ENCODE results near the gene JPH4. TPM values are rescaled to one million over a fixed set of nuclear protein-coding genes. Genes with fewer than 3 reads are reported as not detected.

Gene JPH4
- total and polyA plus RNA-seq, 2 donors (not counting 1 experiment from before 2014, with no cell fraction given): not detected

DNA sequence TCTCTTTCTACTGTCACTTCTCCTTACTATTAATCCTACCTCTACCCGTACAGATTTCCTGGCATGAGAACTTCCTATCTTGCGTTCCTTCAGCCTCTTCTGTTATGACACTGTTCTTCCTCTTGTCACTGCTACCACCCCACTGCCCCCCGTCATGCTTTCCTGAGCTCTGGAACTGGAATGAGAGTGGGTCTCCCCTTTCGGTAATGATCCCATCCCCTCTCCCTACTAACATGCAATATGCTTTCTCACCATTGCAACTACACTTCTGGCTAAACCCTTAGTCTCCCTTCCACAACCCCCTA is 6.1 kb downstream of the JPH4 start:
- Mint-ChIP-seq H3K4me3 (no peak overlapping the region), H3K9me3 (ENCODE audit: insufficient read depth) (no peaks in the 10 kb centered on the region), H3K4me1 (peaks cover 26% of the 10 kb centered on the region), H3K27me3 (peaks cover 48% of the 10 kb centered on the region), H3K27ac (no peak overlapping the region)
- Histone ChIP-seq H3K36me3 (replicated peaks in 1 of 2; ENCODE audit: control extremely low read depth in 1 of 2, control insufficient read depth in 1 of 2, extremely low read depth in 1 of 2, insufficient read depth in 2 of 2, low read length in 1 of 2) (no peaks in the 10 kb centered on the region), H3K27ac (ENCODE audit: low read length in 2 of 2) (no peak overlapping the region), H3K9me3 (ENCODE audit: control extremely low read depth in 1 of 3, control insufficient read depth in 2 of 3, insufficient read depth in 1 of 3, low read length in 2 of 3) (peaks cover 0 to 13% (median 0%) of the 10 kb centered on the region in 3 donors), H3K79me2 (ENCODE audit: control insufficient read depth, insufficient read depth, low read length) (peaks cover 3% of the 10 kb centered on the region), H4K20me1 (ENCODE audit: control insufficient read depth, insufficient read depth, low read length, poor library complexity, severe bottlenecking) (no peaks in the 10 kb centered on the region), H2AFZ (ENCODE audit: insufficient read depth, low read depth, low read length, poor library complexity, severe bottlenecking) (no peak overlapping the region), H3K27me3 (replicated peaks in 1 of 4; ENCODE audit: control extremely low read depth in 1 of 4, control insufficient read depth in 3 of 4, insufficient read depth in 4 of 4, low read length in 3 of 4) (peaks cover 0 to 41% (median 18%) of the 10 kb centered on the region in 4 experiments), H3K4me2 (replicated peaks; ENCODE audit: low read depth, low read length, poor library complexity, severe bottlenecking) (no peak overlapping the region), H3K9ac (ENCODE audit: low read length) (no peak overlapping the region), H3K4me3 (ENCODE audit: control extremely low read depth in 1 of 5, extremely low read depth in 1 of 5, insufficient read depth in 1 of 5, low read depth in 2 of 5, low read length in 4 of 5) (no peak overlapping the region), H3K4me1 (ENCODE audit: control insufficient read depth in 2 of 2, insufficient read depth in 2 of 2, low read length in 2 of 2) (peaks cover 22 to 25% of the 10 kb centered on the region in 2 donors)
- intact Hi-C loops (cut with micrococcal nuclease): no loop called here
- TF ChIP-seq, protein P1, sequence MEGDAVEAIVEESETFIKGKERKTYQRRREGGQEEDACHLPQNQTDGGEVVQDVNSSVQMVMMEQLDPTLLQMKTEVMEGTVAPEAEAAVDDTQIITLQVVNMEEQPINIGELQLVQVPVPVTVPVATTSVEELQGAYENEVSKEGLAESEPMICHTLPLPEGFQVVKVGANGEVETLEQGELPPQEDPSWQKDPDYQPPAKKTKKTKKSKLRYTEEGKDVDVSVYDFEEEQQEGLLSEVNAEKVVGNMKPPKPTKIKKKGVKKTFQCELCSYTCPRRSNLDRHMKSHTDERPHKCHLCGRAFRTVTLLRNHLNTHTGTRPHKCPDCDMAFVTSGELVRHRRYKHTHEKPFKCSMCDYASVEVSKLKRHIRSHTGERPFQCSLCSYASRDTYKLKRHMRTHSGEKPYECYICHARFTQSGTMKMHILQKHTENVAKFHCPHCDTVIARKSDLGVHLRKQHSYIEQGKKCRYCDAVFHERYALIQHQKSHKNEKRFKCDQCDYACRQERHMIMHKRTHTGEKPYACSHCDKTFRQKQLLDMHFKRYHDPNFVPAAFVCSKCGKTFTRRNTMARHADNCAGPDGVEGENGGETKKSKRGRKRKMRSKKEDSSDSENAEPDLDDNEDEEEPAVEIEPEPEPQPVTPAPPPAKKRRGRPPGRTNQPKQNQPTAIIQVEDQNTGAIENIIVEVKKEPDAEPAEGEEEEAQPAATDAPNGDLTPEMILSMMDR (IDR thresholded peaks at IDR 0.05): no peak
- no peak for TF ChIP-seq EZH2 (IDR thresholded peaks at IDR 0.05; ENCODE audit: borderline replicate concordance, insufficient read depth, low read depth, low read length, poor library complexity, severe bottlenecking)
- CTCF ChIA-PET: interaction anchor here (1.2 to 9.3 kb wide), 2 partner anchors 15 to 16 kb away, joined by 3 to 61 read pairs; partner anchors contain the start of gene THTPA
- 35% methylated on average over 4 of the region's 4 CpGs for WGBS (ENCODE audit: insufficient coverage)
- no peak for DNase-seq
- POLR2A ChIA-PET: no interaction called here
- no peak for ATAC-seq (ENCODE audit: low read depth)

DNA sequence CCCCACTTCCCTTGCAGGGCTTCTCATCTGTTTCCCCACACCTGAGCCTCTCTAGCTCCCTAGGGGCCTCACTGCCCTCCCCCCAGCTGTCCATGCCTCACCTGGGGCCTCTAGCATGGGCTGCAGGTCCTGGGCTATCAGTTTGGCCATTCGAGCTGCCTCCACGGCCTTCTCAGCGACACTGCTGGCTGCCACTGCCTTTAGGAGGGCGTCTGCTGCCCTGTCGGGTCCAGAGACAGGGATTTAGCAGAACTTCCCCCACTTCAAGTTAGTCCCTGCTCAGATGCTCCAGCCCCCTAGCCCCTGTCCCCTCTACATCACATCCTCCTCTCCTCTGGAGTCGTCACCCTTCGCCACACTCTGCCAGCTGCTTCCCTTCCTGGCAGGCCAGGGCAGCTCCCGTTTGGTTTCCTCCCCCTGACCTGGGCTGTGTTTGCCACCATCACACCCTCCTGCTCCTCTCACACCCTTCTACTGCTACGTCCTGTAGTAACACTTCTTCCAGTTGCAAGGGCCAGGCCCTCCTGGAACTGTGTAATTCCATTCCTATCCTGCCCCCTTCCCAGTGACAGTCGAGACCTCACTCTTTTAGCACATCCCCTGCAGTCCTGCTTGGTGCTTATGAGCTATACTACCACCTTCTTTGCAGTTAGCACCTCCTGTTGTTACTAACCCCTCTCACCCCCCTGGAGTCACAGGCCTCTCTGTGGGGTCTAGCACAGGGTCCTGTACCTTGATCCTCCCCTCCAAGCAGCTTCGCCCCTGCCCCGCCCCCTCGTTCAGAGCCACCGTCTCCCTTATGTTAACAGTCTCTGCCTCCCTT is 6.7 kb downstream of the JPH4 start:
- Histone ChIP-seq H2AFZ (ENCODE audit: insufficient read depth, low read depth, low read length, poor library complexity, severe bottlenecking) (no peak overlapping the region), H3K79me2 (ENCODE audit: control insufficient read depth, insufficient read depth, low read length) (peaks cover 8% of the 10 kb centered on the region), H3K9ac (ENCODE audit: low read length) (no peak overlapping the region), H3K4me1 (ENCODE audit: control insufficient read depth in 2 of 2, insufficient read depth in 2 of 2, low read length in 2 of 2) (peaks cover 17 to 21% of the 10 kb centered on the region in 2 donors), H3K36me3 (replicated peaks in 1 of 2; ENCODE audit: control extremely low read depth in 1 of 2, control insufficient read depth in 1 of 2, extremely low read depth in 1 of 2, insufficient read depth in 2 of 2, low read length in 1 of 2) (no peaks in the 10 kb centered on the region), H3K27me3 (replicated peaks in 1 of 4; ENCODE audit: control extremely low read depth in 1 of 4, control insufficient read depth in 3 of 4, insufficient read depth in 4 of 4, low read length in 3 of 4) (peaks cover 0 to 35% (median 16%) of the 10 kb centered on the region in 4 experiments), H3K4me3 (ENCODE audit: control extremely low read depth in 1 of 5, extremely low read depth in 1 of 5, insufficient read depth in 1 of 5, low read depth in 2 of 5, low read length in 4 of 5) (no peak overlapping the region), H3K4me2 (replicated peaks; ENCODE audit: low read depth, low read length, poor library complexity, severe bottlenecking) (no peak overlapping the region), H3K27ac (ENCODE audit: low read length in 2 of 2) (no peak overlapping the region), H4K20me1 (ENCODE audit: control insufficient read depth, insufficient read depth, low read length, poor library complexity, severe bottlenecking) (peaks cover 2% of the 10 kb centered on the region), H3K9me3 (ENCODE audit: control extremely low read depth in 1 of 3, control insufficient read depth in 2 of 3, insufficient read depth in 1 of 3, low read length in 2 of 3) (peaks cover 0 to 10% (median 0%) of the 10 kb centered on the region in 3 donors)
- POLR2A ChIA-PET: no interaction called here
- no peak overlapping the region for H3K4me3 Mint-ChIP-seq
- no peaks in the 10 kb centered on the region for H3K9me3 Mint-ChIP-seq (ENCODE audit: insufficient read depth)
- H3K27ac Mint-ChIP-seq: no peak overlapping the region
- peaks cover 26% of the 10 kb centered on the region for H3K4me1 Mint-ChIP-seq
- 49% methylated on average over 12 of the region's 14 CpGs for WGBS (ENCODE audit: insufficient coverage)
- TF ChIP-seq EZH2 (IDR thresholded peaks at IDR 0.05; ENCODE audit: borderline replicate concordance, insufficient read depth, low read depth, low read length, poor library complexity, severe bottlenecking): no peak
- TF ChIP-seq, protein P1 (IDR thresholded peaks at IDR 0.05): no peak
- intact Hi-C loops (cut with micrococcal nuclease): no loop called here
- DNase-seq: no peak
- CTCF ChIA-PET: interaction anchor here (0.6 to 9.3 kb wide), 2 partner anchors 15 kb away, joined by 4 to 61 read pairs; partner anchors contain the start of gene THTPA
- no peak for ATAC-seq (ENCODE audit: low read depth)
- H3K27me3 Mint-ChIP-seq: peaks cover 45% of the 10 kb centered on the region
